WTC11 (cell line): ENCODE results near the gene ABCB8. TPM values are rescaled to one million over a fixed set of nuclear protein-coding genes. Genes with fewer than 3 reads are reported as not detected.

Experiments used
- ATAC-seq: fragments of 200-7000 bp; cut with Tn5 transposase; 2 replicates; pipeline ENCODE4 v1.10.0; 2021; ENCODE audit warnings: mild to moderate bottlenecking, moderate library complexity
- CTCF ChIA-PET: fragments of 300-600 bp; sonication (Branson Sonifier 250); formaldehyde crosslinking; loops from one replicate; lab custom pipeline; 2021; ENCODE audit warnings: antibody characterized with exemption; lab: Charles Lee
- POLR2A ChIA-PET: fragments of 350-600 bp; sonication (Branson Sonifier 250); formaldehyde crosslinking; loops from one replicate; lab custom pipeline; 2021; ENCODE audit warnings: antibody characterized with exemption; lab: Charles Lee
- DNase-seq: peaks from one replicate; pipeline ENCODE4 v3.0.0; 2021; ENCODE audit warnings: low spot score
- H3K27ac Mint-ChIP-seq: 2 replicates; pipeline ENCODE4 v1.8.0; 2021; ENCODE audit warnings: mixed read lengths
- H3K27me3 Mint-ChIP-seq: 2 replicates; pipeline ENCODE4 v1.8.0; 2021; ENCODE audit warnings: low read depth, mild to moderate bottlenecking, moderate library complexity, mixed read lengths
- H3K36me3 Mint-ChIP-seq: 2 replicates; pipeline ENCODE4 v1.8.0; 2021; ENCODE audit warnings: mixed read lengths
- H3K4me1 Mint-ChIP-seq: 2 replicates; pipeline ENCODE4 v1.8.0; 2022; ENCODE audit warnings: mixed read lengths
- H3K4me3 Mint-ChIP-seq: 2 replicates; pipeline ENCODE4 v1.8.0; 2021; ENCODE audit warnings: mild to moderate bottlenecking, moderate library complexity, mixed read lengths
- H3K9me3 Mint-ChIP-seq: 2 replicates; pipeline ENCODE4 v1.8.0; 2021; ENCODE audit warnings: mixed read lengths
- ATF1 ChIP-seq: sonication (generic); formaldehyde crosslinking; IDR thresholded peaks from 2 replicates; pipeline ENCODE4 v1.8.1; 2023; ENCODE audit warnings: mild to moderate bottlenecking, moderate library complexity, missing genetic modification reagents
- FOXP1 ChIP-seq: sonication (generic); formaldehyde crosslinking; IDR thresholded peaks from 2 replicates; pipeline ENCODE4 v1.8.0; 2022; ENCODE audit warnings: missing genetic modification reagents, mild to moderate bottlenecking, moderate library complexity, borderline replicate concordance
- OVOL2 ChIP-seq: fragments of 250-450 bp; sonication (Bioruptor Pico); IDR thresholded peaks from 2 replicates; pipeline ENCODE4 v1.9.0; 2021; ENCODE audit warnings: mild to moderate bottlenecking, borderline replicate concordance
- TCF7 ChIP-seq: sonication (generic); formaldehyde crosslinking; IDR thresholded peaks from 2 replicates; pipeline ENCODE4 v1.8.0; 2022; ENCODE audit warnings: mild to moderate bottlenecking, low read depth, missing genetic modification reagents, moderate library complexity
- ZNF281 ChIP-seq: sonication (generic); formaldehyde crosslinking; IDR thresholded peaks from 2 replicates; pipeline ENCODE4 v1.8.0; 2023; ENCODE audit warnings: mild to moderate bottlenecking, missing genetic modification reagents
- ZNF532 ChIP-seq: fragments of 250-450 bp; sonication (Bioruptor Pico); IDR thresholded peaks from 2 replicates; pipeline ENCODE4 v1.9.0; 2021; ENCODE audit warnings: mild to moderate bottlenecking, borderline replicate concordance
- total RNA-seq: library from RNA; stranded (reverse); gene quantifications from 3 replicates; pipeline ENCODE4 v1.2.3, GENCODE V29; 2021
- TF ChIP-seq, protein P1 (sequence below): sonication (generic); formaldehyde crosslinking; IDR thresholded peaks from 2 replicates; pipeline ENCODE4 v1.8.1; 2022; ENCODE audit warnings: low read depth, mild to moderate bottlenecking, moderate library complexity, missing genetic modification reagents, borderline replicate concordance
- TF ChIP-seq, protein P2 (sequence below): fragments of 250-450 bp; sonication (Bioruptor Pico); IDR thresholded peaks from 2 replicates; pipeline ENCODE4 v1.8.0; 2021; ENCODE audit warnings: mild to moderate bottlenecking
- TF ChIP-seq, protein P3 (sequence below): sonication (generic); formaldehyde crosslinking; conservative IDR thresholded peaks from 2 replicates; pipeline ENCODE4 v1.8.1; 2023; ENCODE audit warnings: mild to moderate bottlenecking, low read depth, missing genetic modification reagents, moderate library complexity

ABCB8 gene
- total RNA-seq, 1 experiment from 2014 or later = 35.9 TPM

- TF ChIP-seq ZNF281 (no peak), ATF1 (CRISPR knock-in tag) (no peak), FOXP1 (CRISPR knock-in tag) (no peak), TCF7 (no peak), ZNF532 (CRISPR knock-in tag) (no peak)
- TF ChIP-seq, protein P1, sequence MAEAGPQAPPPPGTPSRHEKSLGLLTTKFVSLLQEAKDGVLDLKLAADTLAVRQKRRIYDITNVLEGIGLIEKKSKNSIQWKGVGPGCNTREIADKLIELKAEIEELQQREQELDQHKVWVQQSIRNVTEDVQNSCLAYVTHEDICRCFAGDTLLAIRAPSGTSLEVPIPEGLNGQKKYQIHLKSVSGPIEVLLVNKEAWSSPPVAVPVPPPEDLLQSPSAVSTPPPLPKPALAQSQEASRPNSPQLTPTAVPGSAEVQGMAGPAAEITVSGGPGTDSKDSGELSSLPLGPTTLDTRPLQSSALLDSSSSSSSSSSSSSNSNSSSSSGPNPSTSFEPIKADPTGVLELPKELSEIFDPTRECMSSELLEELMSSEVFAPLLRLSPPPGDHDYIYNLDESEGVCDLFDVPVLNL (CRISPR knock-in tag) = no peak
Measured at GRCh38 chr7:151009327-151010036, 18.8 kb upstream of the ABCB8 start (continued).

DNA sequence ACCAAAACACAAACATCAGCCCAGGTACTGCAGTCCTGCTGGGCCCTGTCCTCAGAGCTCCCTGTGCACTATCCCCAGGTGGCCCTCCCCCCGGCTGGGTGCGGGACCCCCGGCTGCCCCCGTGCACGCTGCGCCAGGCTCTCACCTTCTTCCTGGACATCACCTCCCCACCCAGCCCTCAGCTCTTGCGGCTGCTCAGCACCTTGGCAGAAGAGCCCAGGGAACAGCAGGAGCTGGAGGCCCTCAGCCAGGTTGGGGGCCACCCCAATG lies 18.3 kb upstream of the ABCB8 start:
- TF ChIP-seq, protein P2, sequence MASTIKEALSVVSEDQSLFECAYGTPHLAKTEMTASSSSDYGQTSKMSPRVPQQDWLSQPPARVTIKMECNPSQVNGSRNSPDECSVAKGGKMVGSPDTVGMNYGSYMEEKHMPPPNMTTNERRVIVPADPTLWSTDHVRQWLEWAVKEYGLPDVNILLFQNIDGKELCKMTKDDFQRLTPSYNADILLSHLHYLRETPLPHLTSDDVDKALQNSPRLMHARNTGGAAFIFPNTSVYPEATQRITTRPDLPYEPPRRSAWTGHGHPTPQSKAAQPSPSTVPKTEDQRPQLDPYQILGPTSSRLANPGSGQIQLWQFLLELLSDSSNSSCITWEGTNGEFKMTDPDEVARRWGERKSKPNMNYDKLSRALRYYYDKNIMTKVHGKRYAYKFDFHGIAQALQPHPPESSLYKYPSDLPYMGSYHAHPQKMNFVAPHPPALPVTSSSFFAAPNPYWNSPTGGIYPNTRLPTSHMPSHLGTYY (CRISPR knock-in tag) = no peak
- TF ChIP-seq OVOL2 (CRISPR knock-in tag) = no peak
- TF ChIP-seq, protein P3, sequence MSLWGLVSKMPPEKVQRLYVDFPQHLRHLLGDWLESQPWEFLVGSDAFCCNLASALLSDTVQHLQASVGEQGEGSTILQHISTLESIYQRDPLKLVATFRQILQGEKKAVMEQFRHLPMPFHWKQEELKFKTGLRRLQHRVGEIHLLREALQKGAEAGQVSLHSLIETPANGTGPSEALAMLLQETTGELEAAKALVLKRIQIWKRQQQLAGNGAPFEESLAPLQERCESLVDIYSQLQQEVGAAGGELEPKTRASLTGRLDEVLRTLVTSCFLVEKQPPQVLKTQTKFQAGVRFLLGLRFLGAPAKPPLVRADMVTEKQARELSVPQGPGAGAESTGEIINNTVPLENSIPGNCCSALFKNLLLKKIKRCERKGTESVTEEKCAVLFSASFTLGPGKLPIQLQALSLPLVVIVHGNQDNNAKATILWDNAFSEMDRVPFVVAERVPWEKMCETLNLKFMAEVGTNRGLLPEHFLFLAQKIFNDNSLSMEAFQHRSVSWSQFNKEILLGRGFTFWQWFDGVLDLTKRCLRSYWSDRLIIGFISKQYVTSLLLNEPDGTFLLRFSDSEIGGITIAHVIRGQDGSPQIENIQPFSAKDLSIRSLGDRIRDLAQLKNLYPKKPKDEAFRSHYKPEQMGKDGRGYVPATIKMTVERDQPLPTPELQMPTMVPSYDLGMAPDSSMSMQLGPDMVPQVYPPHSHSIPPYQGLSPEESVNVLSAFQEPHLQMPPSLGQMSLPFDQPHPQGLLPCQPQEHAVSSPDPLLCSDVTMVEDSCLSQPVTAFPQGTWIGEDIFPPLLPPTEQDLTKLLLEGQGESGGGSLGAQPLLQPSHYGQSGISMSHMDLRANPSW (CRISPR knock-in tag) = no peak
- TF ChIP-seq, all 79 proteins: peak for 0
- POLR2A ChIA-PET = no interaction called here
- H3K9me3 Mint-ChIP-seq = no peaks in the 10 kb centered on the region
- DNase-seq = no peak
- no peak for ATAC-seq
- no peak overlapping the region for H3K4me3 Mint-ChIP-seq
- H3K36me3 Mint-ChIP-seq = no peaks in the 10 kb centered on the region
- peaks cover 36% of the 10 kb centered on the region for H3K4me1 Mint-ChIP-seq
- peaks cover 23% of the 10 kb centered on the region for H3K27me3 Mint-ChIP-seq
- H3K27ac Mint-ChIP-seq = no peak overlapping the region
- CTCF ChIA-PET = interaction anchor here (0.6 to 6.6 kb wide), 39 partner anchors 10 to 1295 kb away, joined by 3 to 112 read pairs (median 8); partner anchors contain the start of genes ABCB8, AGAP3, ATG9B and CDK5
